Heart right ventricle (tissue), 16 donors: Measurements from ENCODE around the gene KCNQ1. TPM values are rescaled to one million over a fixed set of nuclear protein-coding genes. Genes with fewer than 3 reads are reported as not detected.

Experiments used
- ATAC-seq, 8 donors: fragments of 200-7000 bp; cut with Tn5 transposase; one replicate each; pipeline ENCODE4 v1.9.1; 2020; ENCODE audit warnings: mild to moderate bottlenecking in 8 of 8, moderate library complexity in 8 of 8, moderate number of reproducible peaks in 1 of 8
- DNase-seq, 2 donors: peaks; one replicate each; pipeline ENCODE4 v3.0.0-alpha.2; 2020
- H3K27ac ChIP-seq, 10 donors: fragments of 200-600 bp; sonication (generic) in 2 of 10; one replicate each; pipeline versions ENCODE4 v1.5.0 to v1.8.0; 2020 to 2022; ENCODE audit warnings: mild to moderate bottlenecking in 3 of 10
- H3K27me3 ChIP-seq, 7 donors: fragments of 200-600 bp; one replicate each; pipeline ENCODE4 v1.8.0; 2021 to 2022; ENCODE audit warnings: mild to moderate bottlenecking in 2 of 7
- H3K36me3 ChIP-seq, 9 donors: fragments of 200-600 bp; sonication (generic) in 1 of 9; one replicate each; pipeline versions ENCODE4 v1.5.0 to v1.8.0; 2020 to 2022; ENCODE audit warnings: mild to moderate bottlenecking in 2 of 9
- H3K4me1 ChIP-seq, 9 donors: fragments of 200-600 bp; sonication (generic) in 1 of 9; one replicate each; pipeline versions ENCODE4 v1.5.0 to v1.8.0; 2020 to 2022; ENCODE audit warnings: mild to moderate bottlenecking in 4 of 9
- H3K4me3 ChIP-seq, 10 donors: fragments of 200-600 bp; sonication (generic) in 2 of 10; one replicate each; pipeline versions ENCODE4 v1.5.0 to v1.8.0; 2020 to 2022; ENCODE audit warnings: mild to moderate bottlenecking in 7 of 10, moderate library complexity in 2 of 10
- H3K9me3 ChIP-seq, 11 donors: fragments of 200-600 bp in 10 of 11; sonication (generic) in 2 of 11; one replicate each; pipeline versions ENCODE4 v1.5.0 to v1.8.0; 2013 to 2022; ENCODE audit warnings: mild to moderate bottlenecking in 2 of 11, control low read depth in 1 of 11, moderate library complexity in 1 of 11
- WGBS, 2 donors: extraction: QIAGEN DNeasy Blood & Tissue Kit; methylation state at CpG; one replicate each; pipeline ENCODE4 v1.1.7; 2013; ENCODE audit warnings: inconsistent platforms in 1 of 2; 5-methylcytosine and 5-hydroxymethylcytosine counted together
- intact Hi-C, 10 donors: fragments of 100-400 bp; cut with DNase I; formaldehyde crosslinking; loops; one replicate each; pipeline versions ENCODE4 v1.11.1 to v1.14.2; 2022
- polyA plus RNA-seq, 2 donors: library from polyadenylated mRNA; stranded (reverse); fragments of 200-250 nt; gene quantifications; one replicate each; pipeline ENCODE4 v1.2.3, GENCODE V29; 2013
- total RNA-seq, 10 donors: library from RNA; stranded (reverse); fragmentation: NEBNext Ultra II Directional in 3 of 10; extraction: Animal tissue kit (Norgen Biotek cat#: 25700) in 3 of 10; gene quantifications; one replicate each; pipeline versions ENCODE4 v1.2.1 to v1.2.4, GENCODE V29; 2021 to 2023
- TF ChIP-seq, protein P1 (sequence below), 9 donors: fragments of 200-600 bp; sonication (generic) in 2 of 9; IDR thresholded peaks; one replicate each; pipeline versions ENCODE4 v1.5.0 to v1.8.0; 2021 to 2022; ENCODE audit warnings: antibody characterized with exemption in 9 of 9, mild to moderate bottlenecking in 5 of 9, moderate library complexity in 1 of 9
- donor health status: Arrhythmogenic right ventricular cardiomyopathy.
- donor health status: ischemic (EF 13 %, LVEDD 7.1; RV severe dilation, severe dysfunction).
- donor health status: healthy with polysubstance abuse.
- donor health status: DM: no; HTN: yes; CAD: no.
- donor health status: DM: no; HTN: no; CAD: no.
- donor health status: ischemic (EF 25% LVEDD 6.9; RV normal size, moderate dysfunction).
- donor health status: ischemic (EF 25% LVEDD 5.7; RV mildly dilated, moderate dysfunction).
- donor health status: healthy.
- donor health status: DM: yes; HTN: yes; CAD: no.
- donor health status: Ischemic cardiomyopathy.
- donor health status: ischemic (EF 35%, LVEDD 5.7; RV mildly dilated, moderate dysfunction).
- donor health status: nonischemic (EF 11% LVEDD 7.7; RV severe dilation, severe dysfunction).
- donor health status: DM: yes; HTN: yes; CAD: no.
- donor health status: PGD.
- donor health status: ischemic (EF 29% LVEDD 5.4; RV normal size, mild dysfunction).
- donor health status: nonischemic (EF 23%, LVEDD 6.1; RV moderate dilation, normal function).

KCNQ1 gene
- total and polyA plus RNA-seq, 12 donors = 19.9 to 48.2 (median 33.7) TPM

DNA sequence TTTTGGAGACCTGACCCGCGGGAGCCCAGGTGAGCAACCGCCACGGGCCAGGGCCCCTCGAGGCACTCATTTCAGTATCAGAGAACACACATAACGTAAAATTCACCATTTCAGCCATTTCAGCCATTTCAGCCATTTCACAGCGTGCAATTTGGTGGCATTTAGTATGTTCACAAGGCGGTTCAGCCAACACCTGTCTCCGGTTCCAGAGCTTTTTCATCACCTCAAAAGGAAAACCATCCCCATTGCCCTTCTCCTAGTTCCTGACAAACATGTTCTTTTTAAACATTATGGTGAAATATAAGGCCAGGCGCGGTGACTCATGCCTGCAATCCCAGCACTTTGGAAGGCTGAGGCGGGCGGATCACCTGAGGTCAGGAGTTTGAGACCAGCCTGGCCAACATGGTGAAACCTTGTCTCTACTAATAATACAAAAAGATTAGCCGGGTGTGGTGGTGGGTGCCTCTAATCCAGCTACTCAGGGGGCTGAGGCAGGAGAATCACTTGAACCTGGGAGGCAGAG, 119.3 kb downstream of the KCNQ1 start:
- H3K4me3 ChIP-seq = no peak overlapping the region
- H3K27me3 ChIP-seq = no peaks in the 10 kb centered on the region
- WGBS, 2 donors = 91 to 92% methylated on average over 14 of the region's 14 CpGs
- H3K36me3 ChIP-seq = no peaks in the 10 kb centered on the region
- intact Hi-C loops = no loop called here
- H3K4me1 ChIP-seq = peaks cover 0 to 17% (median 0%) of the 10 kb centered on the region in 9 donors
- no peak overlapping the region for H3K27ac ChIP-seq
- ATAC-seq (no peak), DNase-seq (peak in 1 of 2 donors; percentile 3)
- H3K9me3 ChIP-seq = no peaks in the 10 kb centered on the region
- TF ChIP-seq, protein P1, sequence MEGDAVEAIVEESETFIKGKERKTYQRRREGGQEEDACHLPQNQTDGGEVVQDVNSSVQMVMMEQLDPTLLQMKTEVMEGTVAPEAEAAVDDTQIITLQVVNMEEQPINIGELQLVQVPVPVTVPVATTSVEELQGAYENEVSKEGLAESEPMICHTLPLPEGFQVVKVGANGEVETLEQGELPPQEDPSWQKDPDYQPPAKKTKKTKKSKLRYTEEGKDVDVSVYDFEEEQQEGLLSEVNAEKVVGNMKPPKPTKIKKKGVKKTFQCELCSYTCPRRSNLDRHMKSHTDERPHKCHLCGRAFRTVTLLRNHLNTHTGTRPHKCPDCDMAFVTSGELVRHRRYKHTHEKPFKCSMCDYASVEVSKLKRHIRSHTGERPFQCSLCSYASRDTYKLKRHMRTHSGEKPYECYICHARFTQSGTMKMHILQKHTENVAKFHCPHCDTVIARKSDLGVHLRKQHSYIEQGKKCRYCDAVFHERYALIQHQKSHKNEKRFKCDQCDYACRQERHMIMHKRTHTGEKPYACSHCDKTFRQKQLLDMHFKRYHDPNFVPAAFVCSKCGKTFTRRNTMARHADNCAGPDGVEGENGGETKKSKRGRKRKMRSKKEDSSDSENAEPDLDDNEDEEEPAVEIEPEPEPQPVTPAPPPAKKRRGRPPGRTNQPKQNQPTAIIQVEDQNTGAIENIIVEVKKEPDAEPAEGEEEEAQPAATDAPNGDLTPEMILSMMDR (IDR thresholded peaks at IDR 0.05) = no peak

DNA sequence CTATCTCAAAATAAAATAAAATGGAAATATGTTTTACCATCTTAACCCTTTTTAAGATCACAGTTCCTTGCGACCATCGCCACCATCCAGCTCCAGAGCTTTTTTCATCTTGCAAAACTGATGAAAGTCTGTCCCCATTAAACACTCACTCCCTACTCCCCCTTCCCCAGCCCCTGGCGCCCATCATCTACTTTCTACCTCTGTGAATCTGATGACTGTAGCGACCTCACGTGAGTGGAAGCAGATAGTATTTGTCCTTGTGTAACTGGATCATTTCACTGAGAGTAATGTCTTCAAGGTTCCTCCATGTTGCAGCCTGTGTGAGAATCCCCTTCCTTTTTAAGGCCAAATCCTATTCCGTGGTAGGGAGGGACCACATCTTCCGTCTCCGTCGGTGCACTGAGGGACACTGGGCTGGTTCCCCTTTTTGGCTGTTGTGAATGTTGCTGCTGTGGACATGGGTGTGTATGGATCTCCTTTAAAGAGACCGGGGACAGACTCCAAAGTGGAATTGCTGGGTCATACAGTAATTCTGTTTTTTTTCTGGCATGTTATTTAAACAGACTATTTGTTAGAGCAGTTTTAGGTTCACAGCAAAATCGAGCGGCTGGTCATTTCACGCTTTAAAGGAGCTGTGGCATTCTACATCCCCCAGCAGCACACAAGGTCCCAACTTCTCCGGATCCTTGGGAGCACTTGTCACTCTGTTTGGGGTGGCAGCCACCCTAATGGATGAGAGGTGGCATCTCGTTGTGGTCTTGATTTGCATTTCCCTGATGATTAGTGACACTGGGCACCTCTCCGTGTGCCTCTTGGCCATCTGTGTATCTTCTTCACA, 120.0 kb downstream of the KCNQ1 start:
- DNase-seq = no peak
- peaks cover 0 to 10% (median 0%) of the 10 kb centered on the region in 9 donors for H3K4me1 ChIP-seq

DNA sequence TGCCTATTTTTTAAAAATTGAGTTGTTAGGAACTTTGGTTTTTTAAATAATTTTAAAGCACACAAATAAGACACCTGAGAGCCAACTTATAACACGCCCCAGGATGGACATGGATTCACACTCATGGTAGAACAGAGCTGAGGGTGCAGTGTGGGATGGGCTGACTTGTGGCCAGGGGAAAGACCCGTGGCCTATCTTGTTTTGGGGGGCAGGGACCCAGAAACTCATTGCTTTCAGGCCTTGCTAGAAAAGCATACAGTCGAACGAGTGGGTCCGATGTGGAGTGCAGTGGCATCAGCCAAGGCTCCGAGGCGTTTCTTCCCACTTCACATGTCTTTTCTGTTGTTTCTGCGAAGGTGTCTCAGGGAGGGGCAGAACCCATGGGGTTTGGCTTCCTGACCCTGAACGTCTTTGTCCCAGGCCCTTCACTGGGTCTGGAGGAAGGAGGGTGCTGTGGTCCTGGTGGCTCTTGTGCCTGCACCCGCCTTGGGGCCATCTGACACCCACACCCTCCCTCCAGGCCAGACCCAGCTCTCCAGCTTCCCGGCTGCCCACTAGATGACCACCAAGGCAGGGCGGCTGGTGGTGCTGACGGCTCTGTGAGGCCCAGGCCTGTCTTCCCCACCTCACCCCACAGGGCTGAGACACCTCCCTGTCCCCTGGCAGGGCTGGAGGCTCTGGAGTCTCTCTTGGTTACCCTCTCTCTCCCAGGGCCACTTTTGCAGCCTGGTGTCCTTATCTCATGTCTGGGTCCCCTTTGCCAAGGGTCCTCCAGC, 120.8 kb downstream of the KCNQ1 start:
- ATAC-seq (no peak), DNase-seq (peak in 1 of 2 donors; percentile 6)
- Histone ChIP-seq H3K4me1 (peaks cover 0 to 9% (median 0%) of the 10 kb centered on the region in 9 donors), H3K9me3 (no peaks in the 10 kb centered on the region), H3K4me3 (no peak overlapping the region), H3K27me3 (no peaks in the 10 kb centered on the region), H3K36me3 (peaks cover 0 to 1% (median 0%) of the 10 kb centered on the region in 9 donors), H3K27ac (no peak overlapping the region)
- intact Hi-C loops = no loop called here
- TF ChIP-seq, protein P1 (IDR thresholded peaks at IDR 0.05) = no peak
- 90 to 91% methylated on average over 13 of the region's 13 CpGs for WGBS, 2 donors

More for the DNA sequence above, 120.0 kb downstream of the KCNQ1 start:
- Histone ChIP-seq H3K9me3 (no peaks in the 10 kb centered on the region), H3K4me3 (no peak overlapping the region), H3K36me3 (no peaks in the 10 kb centered on the region), H3K27me3 (no peaks in the 10 kb centered on the region), H3K27ac (no peak overlapping the region)
- TF ChIP-seq, protein P1 (IDR thresholded peaks at IDR 0.05) = no peak
- WGBS, 2 donors = 83 to 89% methylated on average over 16 of the region's 16 CpGs
- no peak for ATAC-seq
- intact Hi-C loops = no loop called here
